ENCODE measurements around the gene CTU2. TPM values are rescaled to one million over a fixed set of nuclear protein-coding genes. Genes with fewer than 3 reads are reported as not detected.

CTU2 gene
- total and polyA plus RNA-seq, 10 of the 15 experiments (the other 5 are each of a cell fraction or from before 2014, with no cell fraction given): 0.32 to 44.5 (median 18.2) TPM

- no peak for TF ChIP-seq KLF5 (IDR thresholded peaks at IDR 0.05; ENCODE audit: partially characterized antibody)
- no peak for TF ChIP-seq ZNF24 (IDR thresholded peaks at IDR 0.05)
- TF ChIP-seq HDAC2 (IDR thresholded peaks at IDR 0.05): no peak
Observed at GRCh38 chr16:88710556-88710955, 4.3 kb downstream of the CTU2 start (continued).

GRCh38 chr16:88711750-88712340 lies 5.5 kb downstream of the CTU2 start:
- no TSS peak for BruUV-seq (replicated peaks)
- H3K9me3 ChIP-seq (replicated peaks; ENCODE audit: control insufficient read depth, insufficient read depth, low read length): no peaks in the 10 kb centered on the region
- DNase-seq (ENCODE audit: low read depth, low spot score): no peak
- H3K4me1 ChIP-seq (ENCODE audit: control insufficient read depth, insufficient read depth, low read length): no peaks in the 10 kb centered on the region
- H3K9ac ChIP-seq (ENCODE audit: control insufficient read depth, insufficient read depth, low read length): no peak overlapping the region
- ChIA-PET RAD21 (ENCODE audit: unreplicated experiment) (no interaction called here), CTCF (no interaction called here), SMC1A (ENCODE audit: uncharacterized antibody, unreplicated experiment) (no interaction called here), POLR2A (no interaction called here)
- H2AFZ ChIP-seq (ENCODE audit: control insufficient read depth, low read depth, low read length): no peak overlapping the region
- ATAC-seq: no peak
- no peaks in the 10 kb centered on the region for H3K27me3 ChIP-seq (replicated peaks in 1 of 2; ENCODE audit: control insufficient read depth in 2 of 2, insufficient read depth in 2 of 2, low read length in 1 of 2)
- intact Hi-C loops (cut with micrococcal nuclease; ENCODE audit: unreplicated experiment) (no loop called here), in situ Hi-C loops (cut with MboI) (no loop called here)
- H4K20me1 ChIP-seq (ENCODE audit: control insufficient read depth, insufficient read depth): no peaks in the 10 kb centered on the region
- no peak overlapping the region for H3K4me3 ChIP-seq
- peaks cover 6 to 29% of the 10 kb centered on the region in 2 experiments for H3K36me3 ChIP-seq (ENCODE audit: control insufficient read depth in 2 of 2, insufficient read depth in 2 of 2, low read length in 1 of 2)
- peaks cover 10% of the 10 kb centered on the region for H3K79me2 ChIP-seq (ENCODE audit: control insufficient read depth, insufficient read depth, low read length)
- 83% methylated on average over 18 of the region's 18 CpGs for WGBS (ENCODE audit: insufficient coverage, insufficient replicate concordance, low lambda C conversion rate, missing lambda C conversion rate)
- no peak overlapping the region for H3K27ac ChIP-seq (ENCODE audit: control insufficient read depth, insufficient read depth)
- FAIRE-seq: no peak
- no peak overlapping the region for H3K4me2 ChIP-seq (ENCODE audit: control insufficient read depth, insufficient read depth)
- no peak for TF ChIP-seq PKNOX1 (IDR thresholded peaks at IDR 0.05)
- TF ChIP-seq BCLAF1 (IDR thresholded peaks at IDR 0.05): no peak
- TF ChIP-seq NFYB (IDR thresholded peaks at IDR 0.05; ENCODE audit: insufficient read depth, low read depth, low read length): no peak
- TF ChIP-seq SUPT20H (IDR thresholded peaks at IDR 0.05; ENCODE audit: borderline replicate concordance, control insufficient read depth, low read depth, low read length): no peak
- no peak for TF ChIP-seq REST (IDR thresholded peaks at IDR 0.05; ENCODE audit: low read depth, low read length)
- TF ChIP-seq CTCF (IDR thresholded peaks at IDR 0.05 in 2 of 3, conservative IDR thresholded peaks at IDR 0.05 in 1 of 3; ENCODE audit: control insufficient read depth in 2 of 3, extremely low read depth in 1 of 3, insufficient read depth in 1 of 3, low read depth in 3 of 3, low read length in 3 of 3): no peak
- TF ChIP-seq POU2F2 (IDR thresholded peaks at IDR 0.05; ENCODE audit: borderline replicate concordance, low read depth, low read length): no peak
- no peak for TF ChIP-seq KAT2A (conservative IDR thresholded peaks at IDR 0.05; ENCODE audit: control insufficient read depth, low read depth, low read length)

Measured in GM12878 (cell line).